ENCODE results near the gene SLC9A9. TPM values are rescaled to one million over a fixed set of nuclear protein-coding genes. Genes with fewer than 3 reads are reported as not detected.

SLC9A9 gene
- total RNA-seq, 1 experiment from 2014 or later = 1.4 TPM

DNA sequence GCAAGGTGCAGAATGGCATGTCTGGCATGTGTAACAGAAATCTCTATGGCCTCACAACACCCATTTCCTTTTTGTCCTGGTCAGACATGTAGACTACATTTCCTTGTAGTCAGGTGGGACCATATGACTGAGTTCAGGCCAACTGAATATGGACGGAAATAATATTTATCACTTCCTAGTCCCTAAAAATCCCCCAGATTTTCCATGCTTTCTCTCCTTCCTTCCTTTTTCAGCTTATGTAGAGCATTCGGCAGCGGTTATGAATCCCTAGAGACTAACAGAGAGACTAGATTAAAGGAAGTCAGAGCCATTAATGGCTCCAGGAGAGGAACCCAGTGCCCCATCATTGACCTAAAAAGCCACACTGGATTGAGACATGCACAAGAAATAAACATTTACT is 35.8 kb downstream of the SLC9A9 start:
- CTCF ChIA-PET = no interaction called here
- no peak overlapping the region for H3K4me3 ChIP-seq (ENCODE audit: low read depth, low read length, poor library complexity, severe bottlenecking)
- H3K9me3 ChIP-seq (ENCODE audit: low read depth, low read length, poor library complexity, severe bottlenecking) = no peaks in the 10 kb centered on the region
- H3K27ac ChIP-seq (ENCODE audit: low read depth, low read length, poor library complexity, severe bottlenecking) = no peak overlapping the region
- H3K36me3 ChIP-seq (ENCODE audit: insufficient read depth, low read length, poor library complexity, severe bottlenecking) = no peaks in the 10 kb centered on the region
- no peaks in the 10 kb centered on the region for H3K4me1 ChIP-seq (ENCODE audit: insufficient read depth, low read length, poor library complexity, severe bottlenecking)
- intact Hi-C loops (cut with micrococcal nuclease; ENCODE audit: unreplicated experiment) = no loop called here
- no peaks in the 10 kb centered on the region for H3K27me3 ChIP-seq (replicated peaks; ENCODE audit: insufficient read depth, low read depth, low read length, poor library complexity)
- TF ChIP-seq EZH2 (IDR thresholded peaks at IDR 0.05; ENCODE audit: borderline replicate concordance, low read depth, low read length, poor library complexity, severe bottlenecking) = no peak
- TF ChIP-seq, protein P1, sequence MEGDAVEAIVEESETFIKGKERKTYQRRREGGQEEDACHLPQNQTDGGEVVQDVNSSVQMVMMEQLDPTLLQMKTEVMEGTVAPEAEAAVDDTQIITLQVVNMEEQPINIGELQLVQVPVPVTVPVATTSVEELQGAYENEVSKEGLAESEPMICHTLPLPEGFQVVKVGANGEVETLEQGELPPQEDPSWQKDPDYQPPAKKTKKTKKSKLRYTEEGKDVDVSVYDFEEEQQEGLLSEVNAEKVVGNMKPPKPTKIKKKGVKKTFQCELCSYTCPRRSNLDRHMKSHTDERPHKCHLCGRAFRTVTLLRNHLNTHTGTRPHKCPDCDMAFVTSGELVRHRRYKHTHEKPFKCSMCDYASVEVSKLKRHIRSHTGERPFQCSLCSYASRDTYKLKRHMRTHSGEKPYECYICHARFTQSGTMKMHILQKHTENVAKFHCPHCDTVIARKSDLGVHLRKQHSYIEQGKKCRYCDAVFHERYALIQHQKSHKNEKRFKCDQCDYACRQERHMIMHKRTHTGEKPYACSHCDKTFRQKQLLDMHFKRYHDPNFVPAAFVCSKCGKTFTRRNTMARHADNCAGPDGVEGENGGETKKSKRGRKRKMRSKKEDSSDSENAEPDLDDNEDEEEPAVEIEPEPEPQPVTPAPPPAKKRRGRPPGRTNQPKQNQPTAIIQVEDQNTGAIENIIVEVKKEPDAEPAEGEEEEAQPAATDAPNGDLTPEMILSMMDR (conservative IDR thresholded peaks at IDR 0.05; ENCODE audit: low read depth, low read length) = no peak
- POLR2A ChIA-PET (ENCODE audit: low non-redundant PET) = no interaction called here
- DNase-seq (ENCODE audit: low spot score) = no peak
- no TSS peak for BruUV-seq (replicated peaks)

DNA sequence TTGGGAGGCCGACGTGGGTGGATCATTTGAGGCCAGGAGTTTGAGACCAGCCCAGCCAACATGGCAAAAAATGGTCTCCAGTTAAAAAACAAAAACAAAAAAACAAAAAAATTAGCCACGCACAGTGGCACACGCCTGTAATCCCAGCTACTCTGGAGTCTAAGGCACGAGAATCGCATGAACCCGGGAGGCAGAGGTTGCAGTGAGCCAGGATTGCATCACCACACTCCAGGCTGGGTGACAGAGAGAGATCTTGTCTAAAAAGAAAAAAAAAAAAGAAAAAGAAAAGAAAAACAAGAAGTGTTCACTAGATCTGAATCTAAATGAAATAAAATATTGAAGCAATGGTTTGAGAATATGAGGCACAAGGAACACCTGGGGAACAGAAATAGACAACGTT is 36.7 kb downstream of the SLC9A9 start:
- no peaks in the 10 kb centered on the region for H3K9me3 ChIP-seq (ENCODE audit: low read depth, low read length, poor library complexity, severe bottlenecking)
- no peak overlapping the region for H3K27ac ChIP-seq (ENCODE audit: low read depth, low read length, poor library complexity, severe bottlenecking)
- ChIA-PET CTCF (no interaction called here), POLR2A (ENCODE audit: low non-redundant PET) (no interaction called here)
- intact Hi-C loops (cut with micrococcal nuclease; ENCODE audit: unreplicated experiment) = no loop called here
- DNase-seq (ENCODE audit: low spot score) = no peak
- no peaks in the 10 kb centered on the region for H3K36me3 ChIP-seq (ENCODE audit: insufficient read depth, low read length, poor library complexity, severe bottlenecking)
- TF ChIP-seq, protein P1 (conservative IDR thresholded peaks at IDR 0.05; ENCODE audit: low read depth, low read length) = no peak
- no peak for TF ChIP-seq EZH2 (IDR thresholded peaks at IDR 0.05; ENCODE audit: borderline replicate concordance, low read depth, low read length, poor library complexity, severe bottlenecking)
- no peak overlapping the region for H3K4me3 ChIP-seq (ENCODE audit: low read depth, low read length, poor library complexity, severe bottlenecking)
- no peaks in the 10 kb centered on the region for H3K4me1 ChIP-seq (ENCODE audit: insufficient read depth, low read length, poor library complexity, severe bottlenecking)
- H3K27me3 ChIP-seq (replicated peaks; ENCODE audit: insufficient read depth, low read depth, low read length, poor library complexity) = no peaks in the 10 kb centered on the region
- BruUV-seq (replicated peaks) = no TSS peak

DNA sequence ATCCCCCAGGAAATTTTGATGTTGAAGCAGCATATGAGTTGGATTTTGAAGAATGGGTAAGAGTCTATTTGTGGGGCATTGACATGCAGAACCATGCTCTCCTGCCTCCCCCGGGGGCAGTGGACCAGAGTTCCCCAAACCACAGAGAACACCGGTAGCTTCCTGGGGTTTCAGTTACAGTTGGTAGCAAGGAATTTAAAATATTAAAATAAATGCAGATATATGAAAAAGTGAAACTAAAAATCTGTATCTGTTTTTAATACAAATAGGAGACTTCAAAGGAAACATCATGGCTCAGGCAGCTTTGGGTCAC is 37.4 kb downstream of the SLC9A9 start:
- no peak for TF ChIP-seq EZH2 (IDR thresholded peaks at IDR 0.05; ENCODE audit: borderline replicate concordance, low read depth, low read length, poor library complexity, severe bottlenecking)
- TF ChIP-seq, protein P1 (conservative IDR thresholded peaks at IDR 0.05; ENCODE audit: low read depth, low read length) = no peak
- intact Hi-C loops (cut with micrococcal nuclease; ENCODE audit: unreplicated experiment) = no loop called here
- ChIA-PET CTCF (no interaction called here), POLR2A (ENCODE audit: low non-redundant PET) (no interaction called here)
- no TSS peak for BruUV-seq (replicated peaks)
- Histone ChIP-seq H3K27me3 (replicated peaks; ENCODE audit: insufficient read depth, low read depth, low read length, poor library complexity) (no peaks in the 10 kb centered on the region), H3K27ac (ENCODE audit: low read depth, low read length, poor library complexity, severe bottlenecking) (no peak overlapping the region), H3K9me3 (ENCODE audit: low read depth, low read length, poor library complexity, severe bottlenecking) (no peaks in the 10 kb centered on the region), H3K4me3 (ENCODE audit: low read depth, low read length, poor library complexity, severe bottlenecking) (no peak overlapping the region), H3K36me3 (ENCODE audit: insufficient read depth, low read length, poor library complexity, severe bottlenecking) (no peaks in the 10 kb centered on the region), H3K4me1 (ENCODE audit: insufficient read depth, low read length, poor library complexity, severe bottlenecking) (no peaks in the 10 kb centered on the region)
- DNase-seq (ENCODE audit: low spot score) = no peak
